Stomach (tissue), 4 donors: ENCODE measurements around the gene SMPD3.

Source experiments
- EP300 ChIP-seq: sonication (generic); formaldehyde crosslinking; IDR thresholded peaks from one replicate; pipeline ENCODE4 v1.6.1; 2017; ENCODE audit warnings: antibody characterized with exemption
- POLR2AphosphoS5 ChIP-seq, 3 donors: sonication (generic); formaldehyde crosslinking; IDR thresholded peaks; one replicate each; pipeline ENCODE4 v1.6.1; 2016; ENCODE audit warnings: antibody characterized with exemption in 3 of 3

- TF ChIP-seq EP300, result no peak
- no peak for TF ChIP-seq POLR2AphosphoS5 (IDR thresholded peaks at IDR 0.05)
Measured at GRCh38 chr16:68310437-68310773, 137.9 kb downstream of the SMPD3 start.
